ENCODE results near the gene CHST8.

- TF ChIP-seq POLR2A (IDR thresholded peaks at IDR 0.05), result no peak
- no peak for TF ChIP-seq CTCF (IDR thresholded peaks at IDR 0.05)
- TF ChIP-seq POLR2AphosphoS5 (IDR thresholded peaks at IDR 0.05; ENCODE audit: insufficient read depth in 1 of 2, low read depth in 1 of 2), result no peak
These were observed 142.0 kb downstream of the CHST8 start for GRCh38 chr19:33763633-33764371.
